Hepatic stellate cell (primary cell): ENCODE results near the gene MSTN.
"Not testable (repeated sequence)": the region's sequence is repeated elsewhere in the genome, so short reads cannot be mapped to it uniquely, and the experiment has no call there.

Source experiments
- DNase-seq: peaks from one replicate; pipeline ENCODE4 v3.0.0; 2011; ENCODE audit warnings: low spot score

The MSTN gene

GRCh38 chr2:190063624-190064023 lies 1.1 kb upstream of the MSTN start:
- DNase-seq: no peak

DNA sequence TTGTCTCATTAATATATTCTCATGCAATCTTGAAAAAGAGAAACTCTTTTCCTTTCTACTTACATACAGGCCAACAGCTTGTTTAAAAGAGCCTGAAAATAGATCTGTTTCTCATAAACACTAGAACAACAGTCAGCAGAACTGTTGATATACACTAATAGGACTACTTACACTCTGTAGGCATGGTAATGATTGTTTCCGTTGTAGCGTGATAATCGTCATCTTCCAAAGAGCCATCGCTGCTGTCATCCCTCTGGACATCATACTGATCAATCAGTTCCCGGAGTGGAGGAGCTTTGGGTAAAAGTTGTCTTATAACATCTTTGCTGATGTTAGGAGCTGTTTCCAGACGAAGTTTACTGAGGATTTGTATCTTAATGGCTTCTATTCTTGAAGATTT lies 476 bp downstream of the MSTN start:
- no peak for DNase-seq

- DNase-seq: no peak
These were observed 1.9 kb downstream of the MSTN start for GRCh38 chr2:190060626-190061025.

DNA sequence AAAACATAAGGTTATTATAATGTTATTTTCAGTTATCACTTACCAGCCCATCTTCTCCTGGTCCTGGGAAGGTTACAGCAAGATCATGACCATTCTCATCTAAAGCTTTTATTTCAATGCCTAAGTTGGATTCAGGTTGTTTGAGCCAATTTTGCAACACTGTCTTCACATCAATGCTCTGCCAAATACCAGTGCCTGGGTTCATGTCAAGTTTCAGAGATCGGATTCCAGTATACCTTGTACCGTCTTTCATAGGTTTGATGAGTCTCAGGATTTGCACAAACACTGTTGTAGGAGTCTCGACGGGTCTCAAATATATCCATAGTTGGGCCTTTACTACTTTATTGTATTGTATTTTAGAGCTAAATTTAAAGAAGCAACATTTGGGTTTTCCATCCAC lies 2.5 kb downstream of the MSTN start:
- DNase-seq: no peak

GRCh38 chr2:190053426-190053825 lies 9.1 kb downstream of the MSTN start:
- no peak for DNase-seq

DNA sequence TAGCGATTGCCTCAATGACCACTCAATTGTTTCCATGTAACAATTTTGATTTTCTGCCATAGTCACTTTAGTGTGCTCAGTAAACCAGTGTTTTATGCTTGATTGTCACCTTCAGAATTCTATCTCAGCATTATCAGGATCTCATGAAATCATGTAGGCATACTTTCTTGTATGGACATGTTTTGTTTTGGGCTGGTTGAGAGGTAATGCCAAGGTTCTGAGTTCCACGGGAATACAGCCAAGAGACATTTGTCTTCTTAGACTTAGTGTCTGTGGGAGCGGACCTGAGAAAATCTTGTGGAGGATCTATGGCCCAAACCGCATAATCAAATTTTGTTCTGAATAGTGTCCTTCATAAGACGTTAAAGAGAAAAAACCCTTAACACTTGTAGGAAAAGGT lies 10.2 kb downstream of the MSTN start:
- DNase-seq: no peak

DNA sequence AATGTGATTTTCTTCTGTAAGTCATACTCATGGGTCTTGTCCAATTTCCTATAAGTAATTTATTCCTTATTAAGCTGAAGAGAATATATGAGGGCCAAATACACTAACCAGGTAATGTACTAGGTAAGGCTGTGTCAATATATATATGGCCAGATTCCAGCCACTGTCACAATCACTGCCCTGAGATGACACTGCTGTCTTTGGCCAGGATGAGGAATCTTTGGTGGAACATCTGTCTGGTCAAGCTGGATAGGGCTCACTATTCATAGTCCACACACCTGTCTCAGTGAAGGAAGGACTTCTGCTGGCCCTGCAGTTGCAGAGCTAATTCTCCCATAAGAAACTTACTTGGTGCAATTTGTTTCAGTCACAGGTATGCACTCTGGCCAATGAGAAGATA lies 11.3 kb downstream of the MSTN start:
- no peak for DNase-seq

DNA sequence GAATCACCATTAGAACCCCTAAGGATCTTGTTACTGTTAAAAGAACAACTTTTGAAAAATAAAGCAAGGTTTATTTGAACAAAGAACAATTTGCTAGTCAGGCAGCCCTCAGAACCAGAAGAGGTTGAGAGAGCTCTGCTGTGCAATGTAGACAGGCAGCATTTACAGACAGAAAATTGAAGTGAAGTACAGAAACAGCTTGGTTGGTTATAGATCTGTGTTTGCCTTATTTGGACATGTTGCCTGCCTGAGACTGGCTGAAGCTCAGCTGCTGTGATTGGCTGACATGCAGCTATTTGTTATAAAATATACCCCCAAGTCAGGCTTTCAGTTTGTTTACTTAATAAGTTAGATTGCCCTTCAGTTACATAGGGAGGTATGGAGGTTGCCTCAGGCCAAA lies 12.5 kb downstream of the MSTN start:
- DNase-seq: no peak

- no peak for DNase-seq
These were observed 17.7 kb downstream of the MSTN start for GRCh38 chr2:190044866-190045265.

GRCh38 chr2:190043441-190043840 lies 19.1 kb downstream of the MSTN start:
- DNase-seq: no peak

DNA sequence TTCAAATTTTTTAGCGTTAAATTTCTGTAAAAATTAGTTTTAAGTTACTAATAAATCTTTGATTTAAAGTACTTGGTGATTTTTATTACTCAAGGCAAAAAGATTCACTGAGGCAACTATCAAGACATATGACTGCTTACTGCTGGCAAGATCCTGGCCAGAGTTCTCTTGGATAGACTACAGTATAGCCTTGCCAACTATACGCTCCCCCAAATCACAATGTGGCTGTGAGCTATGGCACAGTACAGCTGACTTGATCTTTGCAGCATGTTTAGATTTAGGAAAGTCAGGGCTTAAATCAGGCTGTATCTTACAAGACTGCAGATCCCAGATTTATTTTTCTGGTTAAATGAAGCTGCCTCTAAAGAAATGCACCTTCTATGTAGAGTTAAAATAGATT lies 26.5 kb downstream of the MSTN start:
- no peak for DNase-seq

GRCh38 chr2:190034417-190034816 lies 28.1 kb downstream of the MSTN start:
- DNase-seq: not testable (repeated sequence)

DNA sequence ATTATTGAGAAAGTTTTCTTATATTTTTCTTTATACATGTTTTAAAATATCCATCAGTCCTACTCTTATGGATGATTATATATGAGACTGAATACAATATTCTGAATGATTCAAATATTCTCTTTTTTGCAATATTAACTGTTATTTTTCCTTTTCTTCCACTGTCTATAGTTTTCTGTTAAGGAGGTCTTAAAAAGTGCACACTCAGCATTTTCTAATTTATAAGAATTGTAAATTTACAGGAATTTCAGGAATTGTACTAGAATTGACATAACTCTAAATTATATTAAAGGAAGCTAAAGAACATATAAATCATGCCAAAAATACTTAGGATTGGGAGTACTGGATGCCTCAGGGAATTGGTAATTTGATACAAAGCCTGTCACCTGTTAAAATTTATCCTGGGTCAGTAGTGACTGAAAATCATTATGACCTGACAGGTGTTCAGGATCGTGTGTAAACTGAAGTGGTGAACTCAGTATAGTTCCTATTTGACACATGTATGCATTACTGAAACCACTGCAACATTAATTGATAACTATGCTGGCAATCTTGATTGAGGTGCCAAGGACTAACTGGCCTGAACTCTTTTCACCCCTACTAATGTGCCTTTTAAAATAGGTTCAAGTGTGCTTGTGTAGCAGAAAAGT lies 30.4 kb downstream of the MSTN start:
- no peak for DNase-seq

- no peak for DNase-seq
These were observed 38.7 kb downstream of the MSTN start for GRCh38 chr2:190023860-190024259.

DNA sequence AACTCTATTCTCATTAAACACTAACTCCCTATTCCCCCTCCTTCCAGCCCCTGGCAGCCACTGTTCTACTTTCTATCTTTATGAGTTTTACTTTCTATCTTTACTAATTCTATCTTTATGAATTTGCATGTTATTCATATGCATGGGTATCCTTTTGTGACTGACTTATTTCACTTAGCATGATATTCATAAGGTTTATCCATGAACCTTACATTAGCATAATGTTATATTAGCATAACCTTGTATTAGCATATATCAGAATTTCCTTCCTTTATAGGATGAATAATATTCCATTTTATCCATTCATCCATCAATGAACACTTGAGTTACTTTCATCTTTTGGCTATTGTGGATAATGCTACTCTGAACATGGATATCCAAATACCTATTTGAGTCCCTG lies 41.8 kb downstream of the MSTN start:
- DNase-seq: no peak

GRCh38 chr2:190017837-190018236 lies 44.7 kb downstream of the MSTN start:
- no peak for DNase-seq

DNA sequence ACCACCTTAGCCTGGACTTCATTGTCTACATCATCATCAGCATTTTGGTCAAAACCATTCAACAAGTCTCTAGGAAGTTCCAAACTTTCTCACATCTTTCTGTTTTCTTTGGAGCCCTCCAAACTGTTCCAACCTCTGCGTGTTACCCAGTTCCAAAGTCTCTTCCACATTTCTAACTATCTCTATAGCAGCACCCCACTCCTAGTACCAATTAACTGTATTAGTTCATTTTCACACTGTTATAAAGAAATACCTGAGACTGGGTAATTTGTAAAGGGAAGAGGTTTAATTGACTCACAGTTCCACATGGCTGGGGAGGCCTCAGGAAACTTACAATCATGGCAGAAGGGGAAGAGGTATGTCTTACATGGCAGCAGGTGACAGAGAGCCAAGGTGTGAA lies 46.6 kb downstream of the MSTN start:
- DNase-seq: not testable (repeated sequence)
